GM10266 (cell line): ENCODE data around the gene TMC1.

Experiments used
- DNase-seq: peaks from one replicate; pipeline ENCODE4 v3.0.0; 2012; ENCODE audit errors: extremely low spot score
- CTCF ChIP-seq: IDR thresholded peaks from 2 replicates; pipeline ENCODE4 v1.5.1; 2012; ENCODE audit warnings: mild to moderate bottlenecking, low read depth; ENCODE audit not compliant: control insufficient read depth, insufficient read depth; ENCODE audit errors: missing control alignments

Gene TMC1

GRCh38 chr9:72563806-72564205 is 42.4 kb downstream of the TMC1 start:
- no peak for TF ChIP-seq CTCF

GRCh38 chr9:72564479-72565281 is 43.3 kb downstream of the TMC1 start:
- TF ChIP-seq CTCF = no peak

More at GRCh38 chr9:72563806-72564205, 42.4 kb downstream of the TMC1 start:
- DNase-seq = no peak

GRCh38 chr9:72565535-72565934 is 44.1 kb downstream of the TMC1 start:
- DNase-seq = no peak
- no peak for TF ChIP-seq CTCF

More at GRCh38 chr9:72564479-72565281, 43.3 kb downstream of the TMC1 start:
- DNase-seq = no peak

GRCh38 chr9:72574156-72574810 is 52.9 kb downstream of the TMC1 start:
- no peak for DNase-seq
- TF ChIP-seq CTCF = no peak

GRCh38 chr9:72575666-72576065 is 54.3 kb downstream of the TMC1 start:
- DNase-seq = no peak
- TF ChIP-seq CTCF = no peak

GRCh38 chr9:72576087-72576486 is 54.7 kb downstream of the TMC1 start:
- DNase-seq = no peak
- TF ChIP-seq CTCF = no peak

GRCh38 chr9:72577212-72577753 is 55.9 kb downstream of the TMC1 start:
- TF ChIP-seq CTCF = no peak
- no peak for DNase-seq
